IPS-11a (cell line): ENCODE results near the gene SIN3B.

Source experiments
- H3K4me3 ChIP-seq: one replicate; pipeline ENCODE4 v1.5.1; 2013; ENCODE audit warnings: low read depth, low read length, control low read depth

SIN3B gene

DNA sequence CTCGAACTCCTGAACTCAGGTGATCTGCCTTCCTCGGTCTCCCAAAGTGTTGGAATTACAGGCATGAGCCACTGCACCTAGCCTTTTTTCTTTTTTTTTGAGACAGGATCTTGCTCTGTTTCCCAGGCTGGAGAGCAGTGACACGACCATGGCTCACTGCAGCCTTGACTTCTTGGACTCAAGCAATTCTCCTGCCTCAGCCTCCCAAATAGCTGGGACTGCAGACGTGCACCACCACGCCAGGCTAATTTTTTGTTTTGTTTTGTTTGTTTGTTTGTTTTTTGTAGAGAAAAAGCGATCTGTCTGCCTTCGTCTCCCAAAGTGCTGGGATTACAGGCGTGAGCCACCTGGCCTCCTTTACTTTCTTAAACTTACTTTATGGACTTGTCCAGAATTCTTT is 6.5 kb upstream of the SIN3B start:
- H3K4me3 ChIP-seq, result no peak overlapping the region

DNA sequence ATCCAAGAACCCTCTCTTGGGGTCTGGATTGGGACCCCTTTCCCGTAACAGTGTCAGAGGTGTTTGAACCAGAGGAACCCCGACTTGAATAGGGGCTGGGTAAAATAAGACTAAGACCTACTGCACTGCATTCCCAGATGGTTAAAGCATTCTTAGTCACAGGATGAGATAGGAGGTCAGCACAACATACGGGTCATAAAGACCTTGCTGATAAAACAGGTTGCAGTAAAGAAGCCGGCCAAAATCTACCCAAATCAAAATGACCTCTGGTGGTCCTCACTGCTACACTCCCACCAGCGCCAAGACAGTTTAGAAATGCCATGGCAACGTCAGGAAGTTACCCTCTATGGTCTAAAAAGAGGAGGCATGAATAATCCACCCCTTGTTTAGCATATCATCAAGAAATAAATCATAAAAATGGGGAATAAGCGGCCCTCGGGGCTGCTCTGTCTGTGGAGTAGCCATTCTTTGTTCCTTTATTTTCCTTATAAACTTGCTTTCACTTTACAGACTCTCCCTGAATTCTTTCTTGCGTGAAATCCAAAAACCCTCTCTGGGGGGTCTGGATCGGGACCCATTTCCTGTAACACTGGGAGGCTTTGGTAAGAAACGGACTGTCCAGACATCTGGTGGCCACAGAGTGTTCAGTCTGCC is 4.4 kb upstream of the SIN3B start:
- H3K4me3 ChIP-seq, result no peak overlapping the region

DNA sequence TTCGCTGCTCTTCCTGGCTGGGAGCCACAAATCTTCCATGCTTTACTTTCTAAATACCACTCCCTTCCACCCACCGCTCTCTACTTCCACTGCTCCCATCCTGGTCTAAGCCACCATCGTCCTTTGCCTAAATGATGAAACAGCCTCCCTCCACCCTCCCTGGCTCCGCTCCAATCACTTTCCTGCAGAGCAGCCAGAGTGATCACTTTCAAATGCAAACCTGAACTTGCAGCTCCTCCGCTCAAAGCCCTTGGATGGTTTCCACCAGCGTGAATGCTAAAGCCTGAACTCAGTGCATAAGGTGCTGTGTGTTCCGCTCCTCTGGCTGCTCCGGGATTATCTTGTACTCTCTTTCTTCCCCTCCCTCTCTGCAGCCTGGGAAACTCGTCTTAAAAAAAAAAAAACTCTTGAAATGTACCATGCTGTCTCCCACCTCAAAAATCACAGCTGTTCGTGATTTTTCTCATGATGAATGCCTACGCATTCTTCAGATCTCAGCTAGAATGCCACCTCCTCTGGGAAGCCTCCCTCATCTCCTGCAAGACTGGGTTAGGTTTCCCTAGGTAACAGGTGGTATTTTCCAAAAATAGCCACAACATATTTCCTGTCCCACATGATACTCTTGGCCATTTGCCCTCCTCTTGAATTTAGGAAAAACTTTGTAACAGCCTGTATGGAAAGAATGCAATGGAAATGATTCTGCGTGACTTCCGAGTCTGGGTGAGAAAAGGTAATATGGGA is 3.7 kb upstream of the SIN3B start:
- H3K4me3 ChIP-seq, result no peak overlapping the region

DNA sequence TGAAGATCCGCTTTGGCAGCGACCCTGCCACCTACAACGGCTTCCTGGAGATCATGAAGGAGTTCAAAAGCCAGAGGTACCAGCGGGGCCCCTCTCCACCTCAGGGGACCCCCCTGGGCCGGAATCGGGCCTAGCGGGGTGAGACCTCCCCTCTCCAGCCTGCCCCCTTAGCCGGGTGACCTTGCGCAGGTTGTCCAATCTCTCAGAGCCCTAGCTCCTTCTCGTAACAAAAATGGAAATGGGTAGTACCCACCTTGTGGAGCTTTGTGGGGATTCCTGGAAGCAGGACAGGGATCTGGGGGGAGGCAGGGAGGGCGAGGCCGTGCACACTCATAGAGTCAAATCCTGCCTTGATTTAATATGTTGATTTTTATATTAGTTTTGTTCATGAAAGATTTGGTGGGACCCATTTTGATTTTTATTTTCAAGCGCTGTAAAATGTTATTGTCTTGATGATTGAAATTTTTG is 658 bp downstream of the SIN3B start:
- peak overlapping the region; percentile 81 for H3K4me3 ChIP-seq

DNA sequence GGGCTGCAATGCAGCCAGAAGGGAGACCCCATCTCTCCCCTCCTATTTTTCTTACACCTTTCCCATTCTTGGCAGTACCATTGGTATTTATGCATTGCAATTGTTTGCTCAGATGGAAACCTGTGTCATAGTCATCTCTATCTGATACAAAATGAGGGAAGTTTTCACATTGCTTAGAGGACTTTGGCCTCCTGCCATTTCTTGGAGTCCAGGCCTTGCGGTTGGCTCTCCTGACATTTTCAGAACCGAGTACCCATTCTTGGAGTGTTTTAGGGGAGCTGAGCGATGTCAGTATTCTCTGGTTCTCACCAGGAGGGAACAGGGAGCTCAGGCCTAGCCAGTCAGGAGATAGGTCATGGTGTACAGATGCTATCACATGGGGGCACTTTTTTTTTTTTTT is 1.5 kb downstream of the SIN3B start:
- H3K4me3 ChIP-seq, result no peak overlapping the region

DNA sequence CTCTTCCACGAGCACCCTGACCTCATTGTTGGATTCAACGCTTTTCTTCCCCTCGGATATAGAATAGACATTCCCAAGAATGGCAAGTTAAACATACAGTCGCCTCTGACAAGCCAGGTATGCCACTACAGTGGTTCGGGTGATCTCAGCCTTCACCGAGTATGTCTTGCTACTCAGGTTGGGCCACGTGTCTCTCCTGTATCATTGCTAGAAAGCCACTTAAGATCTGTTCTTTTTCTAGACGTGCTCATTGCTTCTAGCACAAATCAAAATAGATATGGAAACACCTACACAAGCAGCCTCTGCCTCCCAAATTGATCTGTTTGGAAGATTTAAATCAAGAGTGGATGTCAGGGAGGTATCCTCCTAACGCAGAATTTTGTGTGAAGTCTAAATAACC is 2.3 kb downstream of the SIN3B start:
- H3K4me3 ChIP-seq, result no peak overlapping the region

DNA sequence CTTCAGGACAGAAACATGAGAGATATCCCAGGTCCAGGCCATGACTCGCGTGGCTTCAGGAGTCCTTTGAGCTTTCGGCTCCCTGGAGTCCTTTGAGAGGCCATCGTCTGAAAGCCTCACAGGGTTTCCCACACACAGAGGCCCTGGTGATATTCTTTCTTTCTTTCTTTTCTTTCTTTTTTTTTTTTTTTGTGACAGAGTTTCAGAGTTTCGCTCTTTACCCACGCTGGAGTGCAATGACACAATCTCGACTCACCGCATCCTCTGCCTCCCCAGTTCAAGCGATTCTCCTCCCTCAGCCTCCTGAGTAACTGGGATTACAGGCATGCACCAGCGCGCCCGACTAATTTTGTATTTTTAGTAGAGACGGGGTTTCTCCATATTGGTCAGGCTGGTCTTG is 5.5 kb downstream of the SIN3B start:
- no peak overlapping the region for H3K4me3 ChIP-seq

DNA sequence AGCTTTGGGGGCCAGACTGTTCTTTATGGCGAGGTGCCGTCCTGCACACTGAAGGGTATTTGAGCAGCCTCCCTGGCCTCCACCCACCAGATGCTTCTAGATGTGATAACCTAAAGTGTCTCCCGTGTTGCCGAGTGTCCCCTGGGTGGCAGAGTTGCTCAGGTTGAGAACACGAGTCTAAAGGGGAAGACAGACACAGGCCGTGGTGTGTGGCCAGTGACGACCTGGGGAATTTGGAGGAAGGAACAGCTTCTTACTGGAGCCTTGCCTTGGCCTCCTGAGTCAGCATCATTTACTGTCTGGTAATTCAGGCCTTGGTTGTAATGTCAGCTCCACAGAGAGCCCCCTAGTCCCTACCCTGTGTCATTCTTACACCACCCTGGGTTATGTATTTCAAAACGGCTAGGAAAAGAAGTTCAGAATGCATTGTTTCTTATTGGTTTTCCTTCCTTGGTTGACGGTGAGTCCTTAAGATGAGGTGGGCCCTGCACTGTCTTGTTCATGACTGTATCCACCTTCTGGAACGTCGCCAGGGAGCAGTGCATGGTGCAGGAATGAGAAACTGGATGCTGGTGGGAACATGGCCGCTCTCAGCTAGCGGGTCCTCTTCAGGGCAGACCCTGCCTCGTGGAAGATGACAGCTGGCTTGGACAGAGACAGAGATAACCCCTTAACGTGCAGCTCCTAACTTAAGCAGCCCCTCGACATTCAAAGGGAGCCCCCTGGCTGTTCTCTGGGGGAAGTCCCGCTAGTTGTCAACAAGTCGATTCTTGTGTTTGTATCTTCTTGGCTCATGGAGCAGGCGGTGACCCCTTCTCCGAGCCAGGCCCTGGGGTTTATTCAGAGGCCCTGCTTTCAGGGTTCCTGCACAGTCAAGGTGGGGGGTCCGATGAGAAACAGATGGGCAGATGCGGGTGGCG is 7.2 kb downstream of the SIN3B start:
- H3K4me3 ChIP-seq, result no peak overlapping the region

DNA sequence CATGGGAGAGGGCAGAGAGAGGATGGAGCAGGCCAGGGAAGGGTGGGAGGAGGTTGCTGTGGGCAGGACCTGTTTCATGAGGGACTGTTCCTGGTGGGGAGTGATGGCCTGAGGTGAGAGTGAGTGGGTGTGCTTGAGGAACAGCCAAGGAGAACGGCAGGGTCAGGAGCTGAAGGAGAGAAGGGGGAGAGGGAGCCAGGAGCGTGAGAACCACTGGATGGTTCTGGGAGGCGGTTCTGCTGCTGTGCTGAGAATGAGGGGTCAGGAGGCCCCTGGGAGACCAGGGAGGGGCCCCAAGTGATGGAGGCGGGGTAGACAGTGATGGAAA is 7.8 kb downstream of the SIN3B start:
- no peak overlapping the region for H3K4me3 ChIP-seq

DNA sequence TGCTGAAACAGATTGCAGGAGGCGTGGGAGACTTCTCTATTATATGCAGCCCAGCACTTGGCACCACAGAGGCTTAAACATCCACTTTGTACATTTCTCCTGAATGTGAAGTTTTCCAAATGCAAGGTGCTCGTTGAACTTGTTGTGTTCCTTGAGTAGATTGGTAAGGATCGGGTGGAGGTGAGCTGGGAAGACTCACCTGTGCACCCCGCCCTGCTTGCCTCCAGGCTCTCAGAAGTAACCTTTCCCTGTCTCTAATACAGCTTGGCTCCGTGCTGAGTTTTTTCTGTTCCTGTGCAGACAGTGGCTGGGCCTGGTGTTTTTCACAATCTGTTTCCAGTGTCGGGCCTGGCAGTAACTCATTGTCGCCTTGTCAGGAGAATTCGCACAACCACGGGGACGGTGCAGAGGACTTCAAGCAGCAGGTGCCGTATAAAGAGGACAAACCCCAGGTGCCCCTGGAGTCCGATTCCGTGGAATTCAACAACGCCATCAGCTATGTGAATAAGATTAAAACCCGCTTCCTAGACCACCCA is 12.3 kb downstream of the SIN3B start:
- no peak overlapping the region for H3K4me3 ChIP-seq

DNA sequence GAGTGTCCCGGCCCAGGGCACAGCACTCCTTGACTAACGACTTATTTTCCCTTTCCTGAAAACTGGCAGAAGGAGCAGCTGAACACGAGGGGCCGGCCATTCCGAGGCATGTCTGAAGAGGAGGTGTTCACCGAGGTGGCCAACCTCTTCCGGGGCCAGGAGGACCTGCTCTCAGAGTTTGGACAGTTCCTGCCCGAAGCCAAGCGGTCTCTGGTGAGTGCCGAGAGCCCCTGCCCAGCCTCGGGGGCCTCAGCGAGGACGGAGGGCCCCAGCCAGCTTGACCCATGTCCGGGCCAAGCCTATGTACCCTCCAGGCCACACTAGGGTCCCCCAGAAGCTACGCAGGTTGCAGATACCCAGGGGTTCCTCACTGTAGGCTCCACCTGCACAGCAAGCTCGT is 17.7 kb downstream of the SIN3B start:
- H3K4me3 ChIP-seq, result no peak overlapping the region

DNA sequence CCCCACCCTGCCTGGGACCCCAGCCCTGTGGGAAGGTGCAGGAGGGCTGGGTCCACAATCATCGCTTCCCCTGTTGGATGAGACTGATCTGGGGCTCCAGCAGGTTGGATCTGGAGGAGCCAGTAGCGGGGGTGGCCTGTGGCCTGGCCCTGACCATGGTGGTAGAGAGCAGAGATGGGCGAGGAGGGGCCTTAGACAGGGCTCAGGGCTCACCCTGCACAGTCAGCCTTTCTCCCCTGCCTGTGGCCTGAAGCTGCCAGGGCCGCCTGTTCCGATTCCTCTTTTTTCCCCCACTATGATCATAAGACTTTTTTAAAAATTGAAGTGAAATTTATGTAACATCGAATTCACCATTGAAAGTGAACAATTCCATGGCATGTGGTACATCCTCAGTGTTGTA is 18.2 kb downstream of the SIN3B start:
- H3K4me3 ChIP-seq, result no peak overlapping the region

DNA sequence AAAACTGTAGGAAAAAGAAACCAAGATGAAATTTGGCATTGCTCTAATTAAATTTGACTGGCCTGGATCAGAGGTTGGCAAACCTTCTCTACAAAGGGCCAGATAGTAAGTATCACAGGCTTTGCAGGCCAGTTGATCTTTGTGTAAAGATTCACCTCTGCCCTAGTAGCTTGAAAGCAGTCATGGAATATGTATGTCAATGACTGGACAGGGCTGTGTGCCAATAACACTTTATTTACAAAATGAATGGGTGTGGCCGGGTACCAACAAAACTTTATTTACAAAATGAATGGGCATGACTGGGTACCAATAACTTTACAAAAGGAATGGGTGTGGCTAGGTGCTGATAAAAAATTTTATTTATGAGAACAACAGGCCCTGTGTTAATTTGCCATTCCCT is 20.0 kb downstream of the SIN3B start:
- no peak overlapping the region for H3K4me3 ChIP-seq

DNA sequence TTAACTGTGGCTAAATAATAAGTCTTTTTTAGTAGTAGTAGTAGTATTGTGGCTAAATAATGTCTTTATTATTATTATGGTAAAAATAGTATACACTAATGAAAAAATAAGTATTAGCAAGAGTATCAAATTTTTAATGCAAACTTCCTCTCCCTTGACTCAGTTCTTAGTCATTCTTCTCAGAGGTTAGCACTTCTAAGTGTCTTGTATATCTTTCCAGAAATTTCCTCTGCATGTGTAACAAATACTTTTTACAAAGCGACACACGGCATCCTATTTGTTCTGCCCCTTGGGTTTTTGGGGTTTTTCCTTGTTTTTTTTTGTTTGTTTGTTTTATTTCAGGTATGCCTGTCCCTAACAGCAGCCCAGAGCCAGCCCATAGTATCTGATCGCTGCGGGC is 20.9 kb downstream of the SIN3B start:
- no peak overlapping the region for H3K4me3 ChIP-seq

DNA sequence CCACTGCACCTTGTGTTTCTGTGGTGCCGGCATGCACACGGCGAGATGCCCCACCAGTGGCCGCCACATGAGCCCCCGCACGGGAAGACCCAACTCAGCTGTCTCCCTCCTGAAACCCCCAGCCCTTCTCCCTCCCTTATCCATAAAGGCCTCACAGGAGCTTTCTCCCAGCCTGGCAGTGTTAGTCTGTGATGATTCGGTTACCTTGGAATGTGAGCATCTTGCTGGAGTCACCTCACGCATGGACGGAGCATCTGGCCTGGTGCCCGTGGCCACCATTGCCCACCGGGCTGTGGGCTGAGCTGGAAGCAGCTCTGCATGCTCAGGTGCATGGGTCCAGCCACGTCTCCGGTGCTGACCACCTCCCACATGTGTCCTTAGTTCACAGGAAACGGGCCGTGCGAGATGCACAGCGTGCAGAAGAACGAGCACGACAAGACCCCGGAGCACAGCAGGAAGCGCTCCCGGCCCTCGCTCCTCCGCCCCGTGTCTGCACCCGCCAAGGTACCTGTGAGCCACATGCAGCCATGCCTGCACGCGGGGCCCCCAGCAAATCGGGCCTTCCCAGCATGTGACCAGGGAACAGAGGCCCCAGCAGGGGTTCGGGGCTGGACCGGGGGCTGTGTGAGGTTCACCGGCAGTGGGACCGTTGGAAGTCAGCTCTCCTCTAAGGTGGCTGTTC is 22.0 kb downstream of the SIN3B start:
- H3K4me3 ChIP-seq, result no peak overlapping the region

DNA sequence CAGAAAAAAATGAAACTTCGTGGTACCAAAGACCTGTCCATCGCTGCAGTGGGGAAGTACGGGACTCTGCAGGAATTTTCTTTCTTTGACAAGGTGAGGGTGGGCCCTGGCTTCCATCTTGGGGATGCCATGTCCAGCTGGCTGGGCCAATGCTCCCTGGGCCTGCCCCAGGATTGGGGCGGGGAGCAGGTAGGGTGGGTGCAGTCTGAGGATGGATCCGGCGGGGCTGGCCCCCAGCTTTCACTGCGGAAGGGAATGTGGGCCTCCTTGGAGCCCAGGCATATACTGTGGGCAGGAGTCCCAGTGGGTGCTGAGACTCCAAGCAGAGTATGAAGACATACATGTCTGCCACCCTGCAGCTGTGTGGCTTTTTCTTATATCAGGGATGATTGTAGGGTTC is 23.9 kb downstream of the SIN3B start:
- no peak overlapping the region for H3K4me3 ChIP-seq

DNA sequence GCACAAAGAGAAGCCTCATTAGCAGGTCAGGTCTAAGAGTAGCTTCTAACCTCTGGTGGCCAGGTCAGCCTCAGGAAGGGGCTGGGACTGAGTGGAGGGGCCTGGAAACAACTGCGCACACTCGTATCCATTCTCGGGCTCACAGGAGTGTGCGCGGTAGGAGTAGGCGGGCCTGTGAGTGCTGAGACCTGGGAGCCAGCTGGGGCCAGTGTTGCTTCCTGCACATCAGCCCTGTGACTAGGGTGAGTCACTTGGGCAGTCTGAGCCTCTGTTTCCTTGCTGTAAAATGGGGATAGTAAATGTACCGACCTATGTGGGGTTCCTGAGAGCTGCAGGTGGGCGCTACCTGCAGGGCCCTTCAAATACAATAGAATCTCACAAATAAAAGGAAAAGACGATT is 26.9 kb downstream of the SIN3B start:
- no peak overlapping the region for H3K4me3 ChIP-seq

DNA sequence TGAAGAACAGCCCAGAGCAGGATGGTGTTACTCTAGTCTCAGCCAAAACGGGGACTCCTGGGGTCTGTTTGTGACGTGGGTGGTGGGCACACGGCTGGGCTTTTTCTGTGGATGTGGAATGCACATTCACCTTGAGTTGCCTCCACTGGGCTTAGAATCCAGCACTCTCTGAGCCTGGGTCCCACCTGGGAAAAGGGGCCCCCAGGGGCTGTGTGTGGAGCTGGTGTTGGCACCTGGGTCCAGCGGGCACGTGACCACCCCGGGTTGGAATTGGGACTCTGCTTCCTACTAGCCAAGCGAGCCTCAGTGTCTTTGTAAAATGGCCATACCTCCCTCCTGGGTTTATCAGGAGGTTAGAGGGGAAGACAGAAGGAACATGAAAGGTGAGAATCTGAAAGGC is 30.4 kb downstream of the SIN3B start:
- no peak overlapping the region for H3K4me3 ChIP-seq

DNA sequence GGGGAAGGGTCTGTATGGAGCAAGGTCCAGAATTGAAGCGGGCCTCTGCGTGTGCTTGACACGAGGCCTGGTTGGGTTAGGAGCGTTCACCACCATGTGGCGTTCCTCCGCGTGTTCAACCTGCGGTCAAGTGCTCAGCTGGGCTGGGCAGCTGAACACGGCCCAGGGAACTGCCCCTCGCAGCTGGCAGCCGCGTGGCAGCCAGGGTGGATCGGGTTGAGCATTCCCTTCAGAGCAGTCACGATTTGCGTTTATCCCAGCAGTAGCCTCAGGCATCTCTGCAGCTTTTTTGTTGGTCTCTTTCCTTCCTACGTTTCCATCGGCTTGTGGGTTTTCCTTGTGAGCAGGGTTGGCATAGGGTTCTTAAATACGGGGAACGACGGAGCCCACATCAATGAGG is 30.9 kb downstream of the SIN3B start:
- H3K4me3 ChIP-seq, result no peak overlapping the region

DNA sequence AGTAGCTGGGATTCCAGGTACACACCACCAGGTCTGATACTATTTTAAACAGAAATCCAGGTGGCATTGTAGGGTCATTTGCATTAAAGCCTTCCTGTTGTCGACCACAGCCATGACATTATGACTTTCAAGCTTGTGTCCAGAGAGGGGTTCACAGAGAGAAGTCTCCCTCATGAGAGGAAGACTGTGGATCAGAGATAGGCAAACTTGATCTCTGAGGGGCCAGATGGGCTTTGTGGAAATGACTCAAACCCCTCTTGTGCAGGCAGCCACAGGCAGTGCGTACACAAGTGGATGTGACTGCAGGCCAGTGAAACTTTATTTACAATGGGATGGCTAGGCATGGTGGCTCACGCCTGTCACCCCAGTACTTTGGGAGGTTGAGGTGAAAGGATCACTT is 31.8 kb downstream of the SIN3B start:
- no peak overlapping the region for H3K4me3 ChIP-seq

DNA sequence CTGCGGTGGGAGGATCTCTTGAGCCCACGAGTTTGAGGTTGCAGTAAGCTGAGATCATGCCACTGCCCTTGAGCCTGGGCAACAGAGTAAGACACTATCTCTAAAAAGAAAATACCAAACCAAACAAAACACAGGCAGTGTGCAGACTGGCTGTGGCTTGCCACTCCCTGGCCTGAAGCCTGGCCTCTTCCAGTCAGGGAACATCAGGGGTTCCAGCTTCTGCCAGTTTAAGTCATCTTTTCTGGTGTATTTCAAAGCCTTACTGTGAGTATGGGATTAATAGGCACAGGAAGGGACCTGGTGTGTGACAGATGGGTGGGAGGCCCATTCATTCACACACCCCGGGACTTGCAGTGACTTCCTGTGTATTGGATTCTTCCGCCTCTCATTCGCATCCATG is 32.6 kb downstream of the SIN3B start:
- no peak overlapping the region for H3K4me3 ChIP-seq
